ENCODE results near the gene FRMD6. TPM values are rescaled to one million over a fixed set of nuclear protein-coding genes. Genes with fewer than 3 reads are reported as not detected.

Gene FRMD6
- total RNA-seq, 4 donors from 2014 or later: 35.7 to 44.9 (median 37.5) TPM

- 86% methylated on average over 2 of the region's 2 CpGs for WGBS
- no peak for DNase-seq (ENCODE audit: extremely low spot score)
- no peak for TF ChIP-seq CTCF (IDR thresholded peaks at IDR 0.05)
- no peaks in the 10 kb centered on the region for H3K9me3 ChIP-seq
- H3K4me1 ChIP-seq: no peaks in the 10 kb centered on the region
- no peaks in the 10 kb centered on the region for H3K27me3 ChIP-seq
- intact Hi-C loops (cut with DNase I): no loop called here
- H3K27ac ChIP-seq (replicated peaks in 1 of 4): no peak overlapping the region
- H3K36me3 ChIP-seq: peaks cover 13 to 55% (median 33%) of the 10 kb centered on the region in 4 donors
- H3K4me3 ChIP-seq: no peak overlapping the region
These were observed 52.1 kb downstream of the FRMD6 start for GRCh38 chr14:51703787-51704186.

GRCh38 chr14:51704545-51704944, 52.8 kb downstream of the FRMD6 start:
- WGBS: 88% methylated on average over 3 of the region's 3 CpGs
- Histone ChIP-seq H3K36me3 (peaks cover 13 to 62% (median 36%) of the 10 kb centered on the region in 4 donors), H3K4me1 (no peaks in the 10 kb centered on the region), H3K27ac (replicated peaks in 1 of 4) (no peak overlapping the region), H3K4me3 (no peak overlapping the region), H3K9me3 (no peaks in the 10 kb centered on the region), H3K27me3 (no peaks in the 10 kb centered on the region)
- TF ChIP-seq POLR2AphosphoS5 (IDR thresholded peaks at IDR 0.05): no peak
- no peak for TF ChIP-seq POLR2A (IDR thresholded peaks at IDR 0.05; ENCODE audit: low read depth)
- TF ChIP-seq CTCF (IDR thresholded peaks at IDR 0.05): no peak
- TF ChIP-seq EP300 (IDR thresholded peaks at IDR 0.05): no peak
- no peak for DNase-seq (ENCODE audit: extremely low spot score)
- intact Hi-C loops (cut with DNase I): no loop called here

- Histone ChIP-seq H3K36me3 (peaks cover 18 to 67% (median 36%) of the 10 kb centered on the region in 4 donors), H3K4me1 (no peaks in the 10 kb centered on the region), H3K27ac (replicated peaks in 1 of 4) (no peak overlapping the region), H3K4me3 (no peak overlapping the region), H3K27me3 (no peaks in the 10 kb centered on the region), H3K9me3 (no peaks in the 10 kb centered on the region)
- 85% methylated on average over 2 of the region's 2 CpGs for WGBS
- intact Hi-C loops (cut with DNase I): no loop called here
- no peak for DNase-seq (ENCODE audit: extremely low spot score)
- TF ChIP-seq POLR2AphosphoS5 (IDR thresholded peaks at IDR 0.05): no peak
- TF ChIP-seq POLR2A (IDR thresholded peaks at IDR 0.05; ENCODE audit: low read depth): no peak
- TF ChIP-seq EP300 (IDR thresholded peaks at IDR 0.05): no peak
- TF ChIP-seq CTCF (IDR thresholded peaks at IDR 0.05): no peak
These were observed 55.6 kb downstream of the FRMD6 start for GRCh38 chr14:51707327-51707726.

- no peak for TF ChIP-seq POLR2A (IDR thresholded peaks at IDR 0.05; ENCODE audit: low read depth)
- TF ChIP-seq CTCF (IDR thresholded peaks at IDR 0.05): no peak
- TF ChIP-seq EP300 (IDR thresholded peaks at IDR 0.05): no peak
- 77% methylated on average over 2 of the region's 2 CpGs for WGBS
- H3K4me3 ChIP-seq: no peak overlapping the region
- H3K27ac ChIP-seq (replicated peaks in 1 of 4): no peak overlapping the region
- intact Hi-C loops (cut with DNase I): no loop called here
- H3K36me3 ChIP-seq: peaks cover 21 to 56% (median 33%) of the 10 kb centered on the region in 4 donors
- no peaks in the 10 kb centered on the region for H3K4me1 ChIP-seq
- H3K9me3 ChIP-seq: no peaks in the 10 kb centered on the region
- no peak for DNase-seq (ENCODE audit: extremely low spot score)
- no peaks in the 10 kb centered on the region for H3K27me3 ChIP-seq
These were observed 59.8 kb downstream of the FRMD6 start for GRCh38 chr14:51711505-51711904.

- Histone ChIP-seq H3K27ac (replicated peaks in 1 of 4) (no peak overlapping the region), H3K27me3 (no peaks in the 10 kb centered on the region), H3K36me3 (peaks cover 25 to 53% (median 37%) of the 10 kb centered on the region in 4 donors), H3K4me3 (no peak overlapping the region), H3K9me3 (no peaks in the 10 kb centered on the region), H3K4me1 (no peaks in the 10 kb centered on the region)
- DNase-seq (ENCODE audit: extremely low spot score): no peak
- no peak for TF ChIP-seq CTCF (IDR thresholded peaks at IDR 0.05)
- no peak for TF ChIP-seq POLR2A (IDR thresholded peaks at IDR 0.05; ENCODE audit: low read depth)
- TF ChIP-seq EP300 (IDR thresholded peaks at IDR 0.05): no peak
- TF ChIP-seq POLR2AphosphoS5 (IDR thresholded peaks at IDR 0.05): no peak
- 84% methylated on average over 7 of the region's 7 CpGs for WGBS
- intact Hi-C loops (cut with DNase I): no loop called here
These were observed 63.5 kb downstream of the FRMD6 start for GRCh38 chr14:51715250-51715649.

Measured in esophagus muscularis mucosa (tissue), 4 donors.